Neural cell (in vitro differentiated cells): ENCODE measurements around the gene MUC12. TPM values are rescaled to one million over a fixed set of nuclear protein-coding genes. Genes with fewer than 3 reads are reported as not detected.

ENCODE experiments used
- H2AFZ ChIP-seq: fragments of 200-600, 300-800 bp; sonication (generic), shearing (Covaris generic); 2 replicates; pipeline ENCODE4 v1.6.0; 2014; ENCODE audit warnings: low read depth, mild to moderate bottlenecking, antibody characterized with exemption, low read length, moderate library complexity
- H3F3A ChIP-seq: fragments of 200-600 bp; shearing (Covaris generic); 2 replicates; pipeline ENCODE4 v1.6.1; 2016; ENCODE audit warnings: mild to moderate bottlenecking, moderate library complexity, mixed read lengths, antibody characterized with exemption, low read length; ENCODE audit not compliant: insufficient read depth, poor library complexity, severe bottlenecking
- H3K27ac ChIP-seq: fragments of 200-600, 300-800 bp; sonication (generic), shearing (Covaris generic); 2 replicates; pipeline ENCODE4 v1.5.1; 2014; ENCODE audit warnings: mild to moderate bottlenecking, low read length, moderate library complexity
- H3K27me3 ChIP-seq: fragments of 300-800, 200-600 bp; sonication (generic), shearing (Covaris generic); 2 replicates; pipeline ENCODE4 v1.6.0; 2014; ENCODE audit warnings: mild to moderate bottlenecking, low read depth, low read length, moderate library complexity; ENCODE audit not compliant: insufficient read depth
- H3K36me3 ChIP-seq: fragments of 300-800, 200-600 bp; sonication (generic), shearing (Covaris generic); 2 replicates; pipeline ENCODE4 v1.5.1; 2014; ENCODE audit warnings: mild to moderate bottlenecking, antibody characterized with exemption, low read length, moderate library complexity; ENCODE audit not compliant: insufficient read depth
- H3K4me2 ChIP-seq: fragments of 300-800, 200-600 bp; sonication (generic), shearing (Covaris generic); 2 replicates; pipeline ENCODE4 v1.6.0; 2014; ENCODE audit warnings: mild to moderate bottlenecking, low read length
- H3K4me3 ChIP-seq: fragments of 300-800, 200-600 bp; sonication (generic), shearing (Covaris generic); 2 replicates; pipeline ENCODE4 v1.5.1; 2014; ENCODE audit warnings: mild to moderate bottlenecking, low read length, moderate library complexity
- H3K79me2 ChIP-seq: fragments of 200-600 bp; shearing (Covaris generic); replicated peaks from 2 replicates; pipeline ENCODE4 v1.6.0; 2014; ENCODE audit warnings: mild to moderate bottlenecking, low read length, moderate library complexity; ENCODE audit not compliant: insufficient read depth
- H3K9ac ChIP-seq: fragments of 300-800, 200-600 bp; sonication (generic), shearing (Covaris generic); 2 replicates; pipeline ENCODE4 v1.6.1; 2016; ENCODE audit warnings: mild to moderate bottlenecking, low read length, mixed read lengths
- H3K9me2 ChIP-seq: fragments of 200-600 bp; shearing (Covaris generic); 2 replicates; pipeline ENCODE4 v1.6.1; 2016; ENCODE audit warnings: mild to moderate bottlenecking, low read length, mixed read lengths; ENCODE audit not compliant: insufficient read depth
- H3K9me3 ChIP-seq: fragments of 200-600, 300-800 bp; sonication (generic), shearing (Covaris generic); 2 replicates; pipeline ENCODE4 v1.6.1; 2016; ENCODE audit warnings: mild to moderate bottlenecking, mixed run types, low read length, moderate library complexity, mixed read lengths
- H4K20me1 ChIP-seq: fragments of 200-600 bp; shearing (Covaris generic); 2 replicates; pipeline ENCODE4 v1.6.1; 2016; ENCODE audit warnings: mild to moderate bottlenecking, mixed run types; ENCODE audit not compliant: insufficient read depth
- CTCF ChIP-seq: fragments of 450-650 bp; IDR thresholded peaks from 2 replicates; pipeline ENCODE4 v1.5.1; 2014; ENCODE audit warnings: antibody characterized with exemption, mild to moderate bottlenecking, moderate library complexity; ENCODE audit not compliant: poor library complexity, severe bottlenecking
- EP300 ChIP-seq: fragments of 450-650 bp; conservative IDR thresholded peaks from 2 replicates; pipeline ENCODE4 v1.6.1; 2014; ENCODE audit warnings: antibody characterized with exemption, mild to moderate bottlenecking, moderate library complexity; ENCODE audit not compliant: poor library complexity, severe bottlenecking
- EZH2 ChIP-seq: fragments of 200-600, 300-800 bp; shearing (Covaris generic), sonication (generic); IDR thresholded peaks from 2 replicates; pipeline ENCODE4 v1.6.1; 2014; ENCODE audit warnings: antibody characterized with exemption, low read length, borderline replicate concordance, mild to moderate bottlenecking; ENCODE audit not compliant: insufficient read depth, poor library complexity, severe bottlenecking
- MXI1 ChIP-seq: fragments of 450-650 bp; conservative IDR thresholded peaks from 2 replicates; pipeline ENCODE4 v1.6.1; 2014; ENCODE audit warnings: antibody characterized with exemption, mild to moderate bottlenecking; ENCODE audit not compliant: poor library complexity, severe bottlenecking
- POLR2AphosphoS5 ChIP-seq: IDR thresholded peaks from 2 replicates; pipeline ENCODE4 v1.6.1; 2012
- RAD21 ChIP-seq: fragments of 450-650 bp; conservative IDR thresholded peaks from 2 replicates; pipeline ENCODE4 v1.6.1; 2014; ENCODE audit warnings: antibody characterized with exemption, mild to moderate bottlenecking, moderate library complexity
- REST ChIP-seq: IDR thresholded peaks from 2 replicates; pipeline ENCODE4 v1.6.1; 2012; ENCODE audit warnings: borderline replicate concordance
- SMC3 ChIP-seq: fragments of 450-650 bp; conservative IDR thresholded peaks from 2 replicates; pipeline ENCODE4 v1.6.1; 2014; ENCODE audit warnings: antibody characterized with exemption, mild to moderate bottlenecking, moderate library complexity; ENCODE audit not compliant: poor library complexity
- TAF1 ChIP-seq: IDR thresholded peaks from 2 replicates; pipeline ENCODE4 v1.6.1; 2012; ENCODE audit warnings: low read depth
- polyA plus RNA-seq: library from polyadenylated mRNA; depleted of rRNA; stranded (reverse); fragments of >200 nt; gene quantifications from 2 replicates; pipeline ENCODE4 v1.2.3, GENCODE V29; 2014

The MUC12 gene
- polyA plus RNA-seq, 1 donor from 2014 or later, result not detected

- Histone ChIP-seq H4K20me1 (no peaks in the 10 kb centered on the region), H2AFZ (no peak overlapping the region), H3K36me3 (no peaks in the 10 kb centered on the region), H3K4me3 (no peak overlapping the region), H3K9ac (no peak overlapping the region), H3K27me3 (no peaks in the 10 kb centered on the region), H3K4me2 (no peak overlapping the region), H3K27ac (no peak overlapping the region), H3K9me3 (no peaks in the 10 kb centered on the region), H3K79me2 (no peaks in the 10 kb centered on the region), H3F3A (no peaks in the 10 kb centered on the region), H3K9me2 (no peaks in the 10 kb centered on the region)
- no peak for TF ChIP-seq POLR2AphosphoS5
- no peak for TF ChIP-seq REST
- no peak for TF ChIP-seq TAF1
Observed at GRCh38 chr7:101020444-101020843, 51.1 kb downstream of the MUC12 start.

GRCh38 chr7:101021703-101022102, 52.3 kb downstream of the MUC12 start:
- no peak for TF ChIP-seq SMC3
- no peak for TF ChIP-seq EP300
- TF ChIP-seq TAF1, result no peak
- TF ChIP-seq REST, result no peak
- TF ChIP-seq RAD21, result no peak
- no peak for TF ChIP-seq POLR2AphosphoS5
- TF ChIP-seq MXI1, result no peak
- TF ChIP-seq CTCF, result no peak
- no peak for TF ChIP-seq EZH2
- H4K20me1 ChIP-seq, result no peaks in the 10 kb centered on the region
- H3K4me2 ChIP-seq, result no peak overlapping the region
- H3F3A ChIP-seq, result no peaks in the 10 kb centered on the region
- H3K27me3 ChIP-seq, result no peaks in the 10 kb centered on the region
- H3K9ac ChIP-seq, result no peak overlapping the region
- no peak overlapping the region for H2AFZ ChIP-seq
- no peaks in the 10 kb centered on the region for H3K9me2 ChIP-seq
- H3K4me3 ChIP-seq, result no peak overlapping the region
- H3K36me3 ChIP-seq, result no peaks in the 10 kb centered on the region
- no peaks in the 10 kb centered on the region for H3K79me2 ChIP-seq
- H3K9me3 ChIP-seq, result no peaks in the 10 kb centered on the region
- no peak overlapping the region for H3K27ac ChIP-seq
